ENCODE measurements around the gene CES4A. TPM values are rescaled to one million over a fixed set of nuclear protein-coding genes. Genes with fewer than 3 reads are reported as not detected.

The CES4A gene
- total and polyA plus RNA-seq, 9 of the 15 experiments (the other 6 are each of a cell fraction or from before 2014, with no cell fraction given): 0.09 to 0.13 (median 0.11) TPM; not detected in 6

GRCh38 chr16:67055712-67056487, 67.5 kb downstream of the CES4A start (continued):
- no peak for TF ChIP-seq BRF1 (IDR thresholded peaks at IDR 0.05; ENCODE audit: borderline replicate concordance, extremely low read depth, insufficient read length)
- no peak for TF ChIP-seq ZNF133 (CRISPR knock-in tag; IDR thresholded peaks at IDR 0.05)
- no peak for TF ChIP-seq ZNF124 (CRISPR knock-in tag; IDR thresholded peaks at IDR 0.05)
- TF ChIP-seq EWSR1 (IDR thresholded peaks at IDR 0.05; ENCODE audit: borderline replicate concordance, low read depth, partially characterized antibody): no peak
- TF ChIP-seq ZNF232 (CRISPR knock-in tag; IDR thresholded peaks at IDR 0.05): no peak
- peak; percentile 48; the same call in 1 of the 2 replicates for TF ChIP-seq ATF7 (IDR thresholded peaks at IDR 0.05)
- no peak for TF ChIP-seq HDGF (IDR thresholded peaks at IDR 0.05)
- TF ChIP-seq BCL6 (CRISPR knock-in tag; IDR thresholded peaks at IDR 0.05): no peak
- no peak for TF ChIP-seq SAFB2 (IDR thresholded peaks at IDR 0.05; ENCODE audit: borderline replicate concordance, low read depth, low read length, severe bottlenecking)
- TF ChIP-seq RBM17 (IDR thresholded peaks at IDR 0.05; ENCODE audit: borderline replicate concordance, low read depth, low read length): no peak
- no peak for TF ChIP-seq GTF3C2 (IDR thresholded peaks at IDR 0.05; ENCODE audit: borderline replicate concordance, extremely low read depth, insufficient read length)
- TF ChIP-seq, protein P1, sequence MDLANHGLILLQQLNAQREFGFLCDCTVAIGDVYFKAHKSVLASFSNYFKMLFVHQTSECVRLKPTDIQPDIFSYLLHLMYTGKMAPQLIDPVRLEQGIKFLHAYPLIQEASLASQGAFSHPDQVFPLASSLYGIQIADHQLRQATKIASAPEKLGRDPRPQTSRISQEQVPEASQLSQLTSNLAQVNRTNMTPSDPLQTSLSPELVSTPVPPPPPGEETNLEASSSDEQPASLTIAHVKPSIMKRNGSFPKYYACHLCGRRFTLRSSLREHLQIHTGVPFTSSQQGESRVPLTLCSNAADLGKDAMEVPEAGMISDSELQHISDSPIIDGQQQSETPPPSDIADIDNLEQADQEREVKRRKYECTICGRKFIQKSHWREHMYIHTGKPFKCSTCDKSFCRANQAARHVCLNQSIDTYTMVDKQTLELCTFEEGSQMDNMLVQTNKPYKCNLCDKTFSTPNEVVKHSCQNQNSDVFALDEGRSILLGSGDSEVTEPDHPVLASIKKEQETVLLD (IDR thresholded peaks at IDR 0.05): no peak
- no peak for TF ChIP-seq HOXB6 (CRISPR knock-in tag; IDR thresholded peaks at IDR 0.05; ENCODE audit: borderline replicate concordance)
- TF ChIP-seq RHOXF2B (CRISPR knock-in tag; conservative IDR thresholded peaks at IDR 0.05): no peak
- TF ChIP-seq, protein P2, sequence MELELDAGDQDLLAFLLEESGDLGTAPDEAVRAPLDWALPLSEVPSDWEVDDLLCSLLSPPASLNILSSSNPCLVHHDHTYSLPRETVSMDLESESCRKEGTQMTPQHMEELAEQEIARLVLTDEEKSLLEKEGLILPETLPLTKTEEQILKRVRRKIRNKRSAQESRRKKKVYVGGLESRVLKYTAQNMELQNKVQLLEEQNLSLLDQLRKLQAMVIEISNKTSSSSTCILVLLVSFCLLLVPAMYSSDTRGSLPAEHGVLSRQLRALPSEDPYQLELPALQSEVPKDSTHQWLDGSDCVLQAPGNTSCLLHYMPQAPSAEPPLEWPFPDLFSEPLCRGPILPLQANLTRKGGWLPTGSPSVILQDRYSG (tag; conservative IDR thresholded peaks at IDR 0.05; ENCODE audit: low read depth): no peak
- TF ChIP-seq POLR3A (IDR thresholded peaks at IDR 0.05; ENCODE audit: borderline replicate concordance, extremely low read depth, insufficient read depth, insufficient read length): no peak
- no peak for TF ChIP-seq ZNF347 (CRISPR knock-in tag; IDR thresholded peaks at IDR 0.05; ENCODE audit: low read depth)
- TF ChIP-seq CBX8 (IDR thresholded peaks at IDR 0.05; ENCODE audit: borderline replicate concordance, extremely low read depth, low read depth, low read length, poor library complexity, severe bottlenecking): no peak
- TF ChIP-seq MTF1 (CRISPR knock-in tag; IDR thresholded peaks at IDR 0.05; ENCODE audit: borderline replicate concordance): no peak
- TF ChIP-seq SP1 (CRISPR knock-in tag; IDR thresholded peaks at IDR 0.05): no peak
- TF ChIP-seq DIDO1 (tag; IDR thresholded peaks at IDR 0.05; ENCODE audit: low read depth): no peak
- TF ChIP-seq ARNT (IDR thresholded peaks at IDR 0.05): no peak

Measured in K562 (cell line).